Left ventricle myocardium inferior (tissue), 1 donor: ENCODE data around the gene TMEM109. TPM values are rescaled to one million over a fixed set of nuclear protein-coding genes. Genes with fewer than 3 reads are reported as not detected.

Experiments used
- DNase-seq: peaks from one replicate; pipeline ENCODE4 v3.0.0-alpha.2; 2020
- H3K27ac ChIP-seq: fragments of 200-600 bp; replicated peaks from 2 replicates; pipeline ENCODE4 v1.8.0; 2021
- H3K27me3 ChIP-seq: fragments of 200-600 bp; 2 replicates; pipeline ENCODE4 v1.8.0; 2021; ENCODE audit warnings: low read depth
- H3K36me3 ChIP-seq: fragments of 200-600 bp; 2 replicates; pipeline ENCODE4 v1.8.0; 2021
- H3K4me1 ChIP-seq: fragments of 200-600 bp; 2 replicates; pipeline ENCODE4 v1.8.0; 2021
- H3K4me3 ChIP-seq: fragments of 200-600 bp; 2 replicates; pipeline ENCODE4 v1.8.0; 2021; ENCODE audit warnings: mild to moderate bottlenecking, moderate library complexity
- H3K9me3 ChIP-seq: fragments of 200-600 bp; replicated peaks from 2 replicates; pipeline ENCODE4 v1.8.0; 2021
- intact Hi-C: fragments of 100-400 bp; cut with micrococcal nuclease; formaldehyde crosslinking; loops from one replicate; pipeline ENCODE4 v1.11.0; 2022
- total RNA-seq: library from RNA; stranded (reverse); fragmentation: NEBNext Ultra II Directional; extraction: Animal tissue kit (Norgen Biotek cat#: 25700); gene quantifications from one replicate; pipeline ENCODE4 v1.2.1, GENCODE V29; 2021
- TF ChIP-seq, protein P1 (sequence below): fragments of 200-600 bp; IDR thresholded peaks from 2 replicates; pipeline ENCODE4 v1.8.0; 2021; ENCODE audit warnings: antibody characterized with exemption, mild to moderate bottlenecking, borderline replicate concordance
- donor health status: DM: no; HTN: yes; CAD: no; lungs with severe emphysema.

Gene TMEM109
- total RNA-seq, 1 donor from 2014 or later: 86.7 TPM

DNA sequence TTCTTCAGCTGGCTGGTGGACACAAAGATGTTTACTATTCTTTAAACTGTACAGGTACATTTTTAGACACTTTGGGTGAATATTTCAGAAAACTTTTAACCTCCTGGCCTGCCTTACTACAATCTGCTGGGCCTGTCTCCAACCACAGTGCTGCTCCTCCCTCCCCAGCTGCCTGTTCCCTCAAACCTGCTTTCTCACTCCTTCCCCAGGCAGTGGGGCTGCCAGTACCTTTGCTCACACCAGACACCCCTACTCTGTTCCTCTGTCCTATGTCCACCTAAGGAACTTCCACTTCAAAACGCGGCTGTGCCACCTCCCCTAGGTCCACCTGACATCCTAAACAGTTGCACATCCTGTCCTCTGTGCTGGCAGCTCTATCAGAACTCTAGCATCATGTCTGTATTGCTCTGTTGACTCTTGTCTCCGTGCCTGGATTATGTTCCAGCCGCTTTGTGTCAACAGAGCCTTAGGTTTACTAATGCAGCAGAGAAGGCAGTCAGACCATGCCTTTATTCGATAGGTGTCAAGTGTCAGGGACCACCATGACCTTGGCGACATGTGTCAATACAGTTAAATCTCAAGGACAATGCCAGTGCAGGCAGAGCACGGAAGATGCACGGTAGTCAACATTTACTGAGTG, 33.2 kb upstream of the TMEM109 start:
- no peak overlapping the region for H3K27ac ChIP-seq
- TF ChIP-seq, protein P1, sequence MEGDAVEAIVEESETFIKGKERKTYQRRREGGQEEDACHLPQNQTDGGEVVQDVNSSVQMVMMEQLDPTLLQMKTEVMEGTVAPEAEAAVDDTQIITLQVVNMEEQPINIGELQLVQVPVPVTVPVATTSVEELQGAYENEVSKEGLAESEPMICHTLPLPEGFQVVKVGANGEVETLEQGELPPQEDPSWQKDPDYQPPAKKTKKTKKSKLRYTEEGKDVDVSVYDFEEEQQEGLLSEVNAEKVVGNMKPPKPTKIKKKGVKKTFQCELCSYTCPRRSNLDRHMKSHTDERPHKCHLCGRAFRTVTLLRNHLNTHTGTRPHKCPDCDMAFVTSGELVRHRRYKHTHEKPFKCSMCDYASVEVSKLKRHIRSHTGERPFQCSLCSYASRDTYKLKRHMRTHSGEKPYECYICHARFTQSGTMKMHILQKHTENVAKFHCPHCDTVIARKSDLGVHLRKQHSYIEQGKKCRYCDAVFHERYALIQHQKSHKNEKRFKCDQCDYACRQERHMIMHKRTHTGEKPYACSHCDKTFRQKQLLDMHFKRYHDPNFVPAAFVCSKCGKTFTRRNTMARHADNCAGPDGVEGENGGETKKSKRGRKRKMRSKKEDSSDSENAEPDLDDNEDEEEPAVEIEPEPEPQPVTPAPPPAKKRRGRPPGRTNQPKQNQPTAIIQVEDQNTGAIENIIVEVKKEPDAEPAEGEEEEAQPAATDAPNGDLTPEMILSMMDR: no peak
- no peak for DNase-seq
- H3K36me3 ChIP-seq: peaks cover 20% of the 10 kb centered on the region
- intact Hi-C loops: no loop called here
- H3K27me3 ChIP-seq: no peaks in the 10 kb centered on the region
- no peaks in the 10 kb centered on the region for H3K9me3 ChIP-seq
- no peak overlapping the region for H3K4me3 ChIP-seq
- H3K4me1 ChIP-seq: peaks cover 27% of the 10 kb centered on the region

DNA sequence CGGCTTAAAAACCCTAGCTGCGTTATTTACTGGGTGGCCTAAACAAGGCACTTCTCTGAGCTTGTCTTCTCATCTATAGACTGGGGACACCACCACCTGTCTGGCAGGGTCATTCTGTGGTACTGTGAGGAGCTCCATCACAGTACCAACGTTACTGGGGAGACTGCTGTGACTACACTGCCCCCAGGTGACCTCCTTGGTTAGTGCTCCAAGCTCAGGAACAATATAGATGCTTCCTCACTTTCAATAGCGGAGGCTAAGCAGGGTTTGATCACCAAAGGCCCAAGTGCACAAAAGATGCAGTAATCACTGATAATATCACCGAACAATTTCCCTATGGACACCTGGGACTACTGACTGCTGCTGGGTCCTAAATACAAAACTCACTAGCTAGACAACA, 26.4 kb upstream of the TMEM109 start:
- TF ChIP-seq, protein P1: peak; percentile 66
- intact Hi-C loops: no loop called here

DNA sequence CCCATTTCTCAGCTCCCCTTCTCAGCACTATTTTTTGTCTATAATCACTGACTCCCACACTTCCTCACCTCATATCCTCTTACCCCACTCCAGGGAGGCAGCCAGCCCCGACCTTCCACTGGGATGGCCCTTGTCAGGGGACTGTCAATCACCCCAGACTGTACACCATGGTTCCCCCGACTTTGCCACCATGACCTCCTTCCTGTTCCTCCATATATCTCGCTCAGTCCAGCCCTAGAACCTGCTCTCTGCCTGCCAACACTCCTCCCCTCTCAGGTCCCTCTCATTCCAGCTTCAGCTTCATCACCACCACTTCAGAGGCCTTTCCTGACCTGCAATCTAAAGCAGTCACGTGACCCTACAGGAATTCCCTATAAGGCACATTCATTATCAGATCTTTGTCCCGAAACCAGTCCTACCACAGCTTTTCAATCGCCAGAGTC, 24.1 kb upstream of the TMEM109 start:
- intact Hi-C loops: no loop called here
- Histone ChIP-seq H3K27ac (peak overlapping the region; percentile 72), H3K36me3 (peaks cover 25% of the 10 kb centered on the region), H3K9me3 (no peaks in the 10 kb centered on the region), H3K27me3 (no peaks in the 10 kb centered on the region), H3K4me3 (no peak overlapping the region), H3K4me1 (peaks cover 22% of the 10 kb centered on the region)
- no peak for DNase-seq
- TF ChIP-seq, protein P1: no peak

More for the DNA sequence above, 26.4 kb upstream of the TMEM109 start:
- peaks cover 2% of the 10 kb centered on the region for H3K36me3 ChIP-seq
- no peaks in the 10 kb centered on the region for H3K27me3 ChIP-seq
- DNase-seq: no peak
- H3K9me3 ChIP-seq: no peaks in the 10 kb centered on the region
- no peak overlapping the region for H3K4me3 ChIP-seq
- no peak overlapping the region for H3K27ac ChIP-seq
- H3K4me1 ChIP-seq: peaks cover 22% of the 10 kb centered on the region

DNA sequence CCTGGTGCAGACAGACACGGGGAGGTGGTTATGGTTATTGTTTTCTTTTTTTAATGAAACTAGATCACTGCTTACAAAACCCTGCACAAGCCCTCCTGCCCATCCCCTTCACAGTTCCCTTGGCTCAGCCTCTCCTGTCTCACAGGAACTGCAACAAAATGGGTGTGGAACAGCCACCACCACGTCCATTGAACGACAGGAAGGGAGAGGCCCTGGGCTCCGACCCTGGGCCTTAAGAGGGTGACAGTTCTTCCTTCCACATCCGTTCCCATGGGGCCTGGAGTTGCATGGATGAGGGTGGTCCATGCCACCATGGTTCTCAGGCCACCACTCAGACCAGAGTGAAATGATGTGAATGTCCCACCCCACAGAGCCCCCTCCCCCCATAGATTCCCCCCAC, 23.3 kb upstream of the TMEM109 start:
- Histone ChIP-seq H3K9me3 (no peaks in the 10 kb centered on the region), H3K27me3 (no peaks in the 10 kb centered on the region), H3K4me3 (no peak overlapping the region), H3K4me1 (peaks cover 22% of the 10 kb centered on the region), H3K27ac (peak overlapping the region; percentile 72), H3K36me3 (peaks cover 33% of the 10 kb centered on the region)
- no peak for DNase-seq
- TF ChIP-seq, protein P1: no peak
- intact Hi-C loops: no loop called here

DNA sequence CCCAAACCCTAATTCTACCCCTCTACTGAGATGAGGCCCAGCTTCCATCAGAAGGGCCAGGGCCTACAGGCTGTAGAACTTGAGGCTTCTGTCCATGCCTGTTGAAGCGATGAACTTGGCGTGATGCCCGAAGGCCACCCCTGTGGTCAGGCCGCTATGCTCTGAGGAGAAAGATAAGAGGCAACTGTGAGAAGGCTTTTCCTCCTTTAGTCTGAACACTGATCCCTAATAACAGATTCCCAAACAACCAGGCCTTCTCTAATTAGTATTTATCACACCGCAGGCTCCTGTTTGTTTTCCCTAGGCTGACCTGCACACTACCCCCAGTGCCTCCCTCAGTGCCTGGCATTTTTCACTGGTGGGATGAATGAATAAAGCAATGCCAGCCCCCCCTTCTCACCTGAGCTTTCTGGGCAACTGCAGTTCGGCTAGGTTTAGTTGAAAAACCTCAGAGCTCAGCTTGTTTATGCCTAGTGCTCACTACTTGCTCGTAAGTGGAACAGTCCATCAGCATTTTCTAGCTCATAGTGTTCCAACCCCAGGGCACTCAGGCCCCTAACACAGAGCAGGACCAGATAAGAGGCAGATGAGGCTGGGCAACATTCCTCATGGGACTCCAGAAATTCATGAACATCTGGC, 22.7 kb upstream of the TMEM109 start:
- intact Hi-C loops: no loop called here
- TF ChIP-seq, protein P1: no peak
- H3K4me1 ChIP-seq: peaks cover 22% of the 10 kb centered on the region
- H3K27ac ChIP-seq: peak overlapping the region; percentile 72
- H3K9me3 ChIP-seq: no peaks in the 10 kb centered on the region
- no peak overlapping the region for H3K4me3 ChIP-seq
- peaks cover 38% of the 10 kb centered on the region for H3K36me3 ChIP-seq
- DNase-seq: no peak
- no peaks in the 10 kb centered on the region for H3K27me3 ChIP-seq
